Activated CD8-positive, alpha-beta memory T cell treated with anti-CD3 and anti-CD28 coated beads, Interleukin-2, amount 50 U/mL, for 24 hours (primary cell): ENCODE measurements around the gene HACL1.
"Not testable (repeated sequence)": the region's sequence is repeated elsewhere in the genome, so short reads cannot be mapped to it uniquely, and the experiment has no call there.

Experiments used
- DNase-seq: peaks from one replicate; pipeline ENCODE4 v3.0.0-alpha.2; 2020; ENCODE audit errors: extremely low read depth

HACL1 gene

GRCh38 chr3:15629860-15630597 lies 28.7 kb upstream of the HACL1 start:
- DNase-seq = peak; percentile 41

DNA sequence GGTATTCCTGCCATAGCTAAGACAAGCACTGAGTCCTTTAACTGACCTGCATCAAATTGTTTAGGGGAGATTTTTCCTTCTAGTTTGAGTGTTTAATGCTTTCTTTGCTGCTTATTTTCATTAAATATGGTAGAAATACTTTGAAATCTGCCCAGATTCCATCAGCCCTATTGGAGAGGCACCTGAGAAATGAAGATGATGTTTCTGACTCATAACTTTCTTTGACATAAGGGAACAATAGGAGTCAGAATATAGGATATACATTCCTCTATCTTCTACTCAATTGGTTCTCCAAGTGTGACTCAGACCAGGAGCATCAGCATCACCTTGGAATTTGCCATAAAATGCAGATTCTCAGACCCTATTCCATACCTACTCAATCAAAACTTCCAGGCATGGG lies 27.6 kb upstream of the HACL1 start:
- DNase-seq = no peak

DNA sequence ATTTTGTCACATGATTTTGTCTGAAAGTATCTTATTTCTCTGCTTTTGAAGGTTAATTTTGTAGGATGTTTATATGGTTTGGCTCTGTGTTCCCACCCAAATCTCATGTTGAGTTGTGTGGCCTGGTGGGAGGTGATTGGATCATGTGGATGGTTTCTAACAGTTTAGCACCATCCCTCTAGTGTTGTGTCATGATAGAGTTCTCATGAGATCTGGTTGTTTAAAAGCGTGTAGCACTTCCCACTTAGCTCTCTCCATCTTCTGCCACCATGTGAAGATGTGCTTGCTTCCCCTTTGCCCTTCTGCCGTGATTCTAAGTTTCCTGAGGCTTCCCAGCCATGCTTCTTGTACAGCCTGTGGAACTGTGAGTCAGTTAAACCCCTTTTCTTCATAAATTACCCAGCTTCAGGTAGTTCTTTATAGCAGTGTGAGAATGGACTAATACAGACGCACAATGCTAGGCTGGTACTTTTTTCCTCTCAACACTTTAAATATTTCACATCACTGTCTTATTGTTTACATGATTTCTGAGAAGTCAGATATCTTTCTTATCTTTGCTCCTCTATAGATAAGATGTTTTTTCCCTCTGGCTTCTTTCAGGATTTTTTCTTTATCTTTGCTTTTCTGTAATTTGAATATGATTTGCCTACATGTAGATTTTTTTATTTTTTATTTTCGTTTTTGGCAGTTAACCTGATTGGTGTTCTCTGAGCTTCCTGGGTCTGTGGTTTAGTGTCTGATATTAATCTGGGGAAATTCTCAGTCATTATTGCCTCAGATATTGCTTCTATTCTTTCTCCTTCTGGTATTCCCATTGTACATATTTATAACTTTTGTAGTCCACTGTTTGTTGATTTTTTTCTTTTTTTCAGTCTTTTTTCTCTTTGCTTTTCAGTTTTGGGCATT lies 22.4 kb upstream of the HACL1 start:
- DNase-seq = no peak

DNA sequence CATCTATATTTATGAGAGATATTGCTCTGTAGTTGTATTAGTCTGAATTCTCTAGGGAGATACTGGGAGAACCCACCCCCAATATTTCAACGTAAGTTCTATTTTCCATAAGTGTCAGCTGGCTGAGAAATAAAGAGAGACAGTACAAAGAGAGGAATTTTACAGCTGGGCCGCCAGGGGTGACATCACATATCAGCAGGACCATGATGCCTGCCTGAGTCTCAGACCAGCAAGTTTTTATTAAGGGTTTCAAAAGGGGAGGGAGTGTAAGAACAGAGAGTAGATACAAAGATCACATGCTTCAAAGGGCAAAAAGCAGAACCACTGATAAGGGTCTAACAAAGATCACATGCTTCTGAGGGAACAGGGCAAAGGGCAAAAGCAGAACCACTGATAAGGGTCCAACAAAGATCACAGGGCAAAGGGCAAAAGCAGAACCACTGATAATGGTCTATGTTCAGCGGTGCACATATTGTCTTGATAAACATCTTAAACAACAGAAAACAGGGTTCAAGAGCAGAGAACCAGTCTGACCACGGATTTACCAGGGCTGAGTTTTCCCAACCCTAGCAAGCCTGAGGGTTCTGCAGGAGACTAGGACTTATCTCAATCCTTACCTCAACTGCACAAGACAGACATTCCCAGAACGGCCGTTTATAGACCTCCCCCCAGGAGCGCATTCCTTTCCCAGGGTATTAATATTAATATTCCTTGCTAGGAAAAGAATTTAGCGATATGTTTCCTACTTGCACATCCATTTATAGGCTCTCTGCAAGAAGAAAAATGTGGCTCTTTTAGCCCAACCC lies 18.5 kb upstream of the HACL1 start:
- not testable (repeated sequence) for DNase-seq

DNA sequence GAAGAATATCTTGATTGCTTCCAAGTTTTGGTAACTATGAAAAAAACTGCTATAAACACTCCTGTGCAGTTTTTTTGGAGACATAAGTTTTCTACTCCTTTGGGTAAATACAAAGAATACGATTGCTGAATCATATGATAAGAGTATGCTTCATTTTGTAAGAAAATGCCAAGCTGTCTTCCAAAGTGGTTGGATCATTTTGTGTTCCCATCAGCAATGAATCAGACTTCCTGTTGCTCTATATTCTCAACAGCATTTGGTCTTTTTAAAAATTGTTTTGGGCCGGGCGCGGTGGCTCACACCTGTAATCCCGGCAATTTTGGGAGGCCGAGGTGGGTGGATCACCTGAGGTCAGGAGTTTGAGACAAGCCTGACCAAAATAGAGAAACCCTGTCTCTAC lies 14.7 kb upstream of the HACL1 start:
- DNase-seq = no peak

GRCh38 chr3:15614958-15615357 lies 13.6 kb upstream of the HACL1 start:
- DNase-seq = no peak

DNA sequence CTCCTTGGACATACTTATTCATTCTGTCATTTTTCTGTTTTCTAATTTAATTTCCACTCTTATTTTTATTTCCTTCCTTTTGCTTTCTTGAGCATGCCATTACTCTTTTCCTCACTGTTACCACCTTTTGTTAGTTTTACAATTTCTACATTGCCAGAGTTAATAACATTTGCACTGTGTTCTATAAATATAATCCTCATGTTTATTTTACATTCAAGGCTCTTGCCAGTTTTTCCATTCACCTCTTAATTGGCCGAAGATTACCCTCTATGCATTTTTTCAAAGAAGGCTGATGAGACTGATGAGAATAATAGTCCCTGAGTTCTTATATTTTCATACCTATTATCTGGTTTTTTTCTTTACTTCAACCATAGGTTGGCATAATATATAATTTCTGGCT lies 10.6 kb upstream of the HACL1 start:
- DNase-seq = no peak

GRCh38 chr3:15611018-15611417 lies 9.6 kb upstream of the HACL1 start:
- DNase-seq = no peak

- DNase-seq = no peak
Observed at GRCh38 chr3:15610082-15610759, 8.9 kb upstream of the HACL1 start.

DNA sequence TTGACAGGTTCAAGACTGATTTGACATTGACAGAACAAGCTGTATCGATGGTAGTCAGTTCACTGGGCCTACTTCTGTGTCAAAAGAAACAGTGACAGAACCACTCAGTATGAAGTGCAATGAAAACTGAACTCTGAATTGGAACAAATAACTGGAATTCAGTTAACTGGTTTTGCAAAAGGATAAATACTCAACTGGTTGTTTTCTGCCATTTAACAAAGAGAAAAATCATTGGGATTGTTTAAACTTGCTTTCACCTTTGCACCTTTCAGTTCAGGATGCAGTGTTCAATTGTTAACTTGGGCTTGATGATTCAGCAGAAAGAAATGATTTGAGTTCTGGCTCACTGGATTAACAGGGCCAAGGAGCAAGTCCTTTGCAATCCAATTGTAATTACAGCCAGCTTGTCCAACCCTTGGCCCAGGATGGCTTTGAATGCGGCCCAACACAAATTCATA lies 5.1 kb upstream of the HACL1 start:
- DNase-seq = no peak

DNA sequence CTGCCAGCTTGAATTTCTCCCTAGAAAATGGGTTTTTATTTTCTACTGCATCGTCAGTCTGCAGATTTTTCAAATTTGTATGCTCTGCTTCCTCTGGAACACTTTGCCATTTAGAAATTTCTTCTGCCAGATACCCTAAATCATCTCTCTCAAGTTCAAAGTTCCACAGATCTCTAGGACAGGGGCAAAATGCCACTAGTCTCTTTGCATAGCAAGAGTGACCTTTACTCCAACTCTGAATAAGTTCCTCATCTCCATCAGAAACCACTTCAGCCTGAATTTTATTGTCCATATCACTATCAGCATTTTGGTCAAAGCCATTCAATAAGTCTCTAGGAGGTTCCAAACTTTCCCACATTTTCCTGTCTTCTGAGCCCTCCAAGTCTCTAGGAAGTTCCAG lies 3.2 kb upstream of the HACL1 start:
- not testable (repeated sequence) for DNase-seq

DNA sequence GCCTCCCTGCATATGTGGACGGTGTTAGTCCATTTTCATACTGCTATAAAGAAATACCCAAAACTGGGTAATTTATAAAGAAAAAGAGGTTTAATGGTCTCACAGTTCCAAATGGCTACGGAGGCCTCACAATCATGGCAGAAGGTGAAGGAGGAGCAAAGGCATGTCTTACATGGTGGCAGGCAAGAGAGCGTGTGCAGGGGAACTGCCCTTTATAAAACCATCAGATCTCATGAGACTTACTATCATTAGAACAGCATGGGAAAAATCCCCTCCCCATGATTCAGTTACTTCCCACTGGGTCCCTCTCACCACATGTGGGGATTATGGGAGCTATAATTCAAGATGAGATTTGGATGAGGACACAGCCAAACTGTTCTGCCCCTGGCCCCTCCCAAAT lies 1.4 kb upstream of the HACL1 start:
- not testable (repeated sequence) for DNase-seq

- no peak for DNase-seq
Observed at GRCh38 chr3:15602146-15602536, 772 bp upstream of the HACL1 start.

GRCh38 chr3:15601046-15601398 lies 347 bp downstream of the HACL1 start:
- DNase-seq = no peak

GRCh38 chr3:15595955-15596354 lies 5.4 kb downstream of the HACL1 start:
- DNase-seq = no peak

DNA sequence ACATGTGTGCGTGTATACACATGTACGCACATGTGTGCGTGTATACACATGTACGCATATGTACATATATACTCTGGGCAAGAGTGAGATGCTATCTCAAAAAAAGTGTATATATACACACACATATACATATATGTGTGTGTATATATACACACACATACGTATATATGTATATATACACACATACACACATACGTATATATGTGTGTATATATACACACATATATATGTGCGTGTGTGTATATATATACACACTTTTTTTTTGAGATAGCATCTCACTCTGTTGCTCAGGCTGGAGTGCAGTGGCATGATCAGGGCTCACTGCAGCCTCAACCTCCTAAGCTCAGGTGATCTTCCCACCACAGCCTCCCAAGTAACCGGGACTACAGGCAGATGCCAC lies 8.4 kb downstream of the HACL1 start:
- no peak for DNase-seq

DNA sequence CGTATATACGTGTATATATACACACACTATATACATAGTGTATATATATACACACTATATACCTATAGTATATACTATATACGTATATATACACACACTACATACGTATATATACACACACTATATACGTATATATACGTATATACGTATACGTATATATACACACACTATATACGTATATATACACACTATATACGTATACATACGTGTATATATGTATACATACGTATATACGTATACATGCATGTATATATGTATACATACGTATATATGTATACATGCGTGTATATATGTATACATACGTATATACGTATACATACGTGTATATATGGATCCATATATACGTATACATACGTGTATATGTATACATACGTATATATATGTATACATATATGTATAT lies 9.4 kb downstream of the HACL1 start:
- DNase-seq = no peak

DNA sequence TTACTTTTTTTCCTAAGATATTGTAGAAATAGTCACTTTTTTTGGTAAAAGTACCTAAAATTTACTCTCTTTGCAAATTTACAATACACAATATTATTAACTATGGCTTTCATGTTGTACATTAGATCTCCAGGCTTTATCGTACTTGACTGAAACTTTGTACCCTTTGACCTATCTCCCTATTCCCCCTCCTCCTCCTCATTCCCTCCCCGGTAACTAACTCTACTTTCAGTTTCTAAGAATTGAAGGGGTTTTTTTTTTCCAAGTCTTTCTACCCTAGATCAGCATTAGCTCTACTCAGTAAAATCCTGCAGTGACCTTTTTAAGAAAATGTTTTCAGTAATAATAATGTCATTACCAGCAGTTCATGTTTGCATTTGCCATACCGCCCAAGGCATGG lies 10.1 kb downstream of the HACL1 start:
- DNase-seq = no peak

- DNase-seq = no peak
Observed at GRCh38 chr3:15585111-15585845, 16.1 kb downstream of the HACL1 start.

DNA sequence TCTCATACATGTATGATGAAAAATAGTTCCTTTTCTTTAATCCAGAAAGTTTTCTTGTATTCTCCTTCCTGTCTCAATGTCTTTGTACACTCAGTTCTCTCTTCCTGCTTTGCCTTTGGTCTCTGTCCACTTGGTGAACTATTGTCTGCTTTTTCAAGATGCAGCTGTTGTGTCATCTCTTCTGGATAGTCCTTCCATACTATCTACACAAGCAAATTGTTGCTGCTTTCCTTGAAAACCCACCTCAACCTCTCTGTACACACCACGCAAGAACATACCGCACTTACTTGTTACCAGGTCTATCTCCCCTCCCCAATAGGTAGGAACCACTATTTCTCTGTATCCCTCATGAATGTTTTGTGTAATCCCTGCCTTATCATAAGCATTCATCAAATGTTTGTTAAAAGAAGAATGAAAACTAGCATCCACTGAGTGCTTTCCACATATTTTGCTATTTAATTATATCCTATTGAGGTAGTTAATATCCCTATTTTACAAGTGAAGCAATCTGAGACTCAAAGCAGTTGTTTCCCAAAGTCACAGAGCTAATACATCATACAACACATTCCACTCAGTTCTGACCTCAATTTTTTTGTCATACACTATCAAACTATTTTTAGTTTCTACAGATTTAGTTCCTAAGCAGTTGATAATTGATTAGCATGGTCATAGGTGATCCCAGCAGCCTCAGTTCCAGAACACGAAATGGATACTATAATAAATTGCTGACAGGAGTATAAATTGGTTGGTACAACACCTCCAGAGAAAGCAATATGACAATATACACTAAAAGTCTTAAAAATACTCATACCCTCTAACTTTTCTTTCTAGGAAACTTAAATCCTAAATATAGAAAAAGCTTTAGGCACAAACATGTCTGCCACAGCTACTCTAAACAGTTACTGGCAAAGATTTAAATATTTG lies 19.6 kb downstream of the HACL1 start:
- DNase-seq = no peak
